ENCODE data around the gene MEG3.

DNA sequence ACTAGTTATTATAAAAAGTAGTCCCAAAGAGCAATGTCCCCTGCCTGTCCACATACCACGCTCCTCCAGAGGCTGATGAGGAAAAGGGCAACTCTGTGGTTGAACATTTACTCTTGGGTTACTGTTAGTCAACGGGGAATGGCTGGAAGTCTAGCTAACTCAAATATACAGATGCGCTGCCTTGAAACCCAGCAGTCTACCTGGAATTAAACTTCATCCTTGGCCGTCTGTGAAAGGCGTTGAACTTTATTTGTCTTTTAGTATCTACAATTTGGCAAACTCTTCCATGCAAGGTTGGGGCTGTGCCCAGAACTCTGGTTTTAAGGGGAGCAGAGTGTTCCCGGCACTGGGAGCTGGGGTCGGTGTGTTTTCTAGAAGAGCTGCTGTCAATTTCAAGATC, 3.9 kb upstream of the MEG3 start:
- TF ChIP-seq, protein P1, sequence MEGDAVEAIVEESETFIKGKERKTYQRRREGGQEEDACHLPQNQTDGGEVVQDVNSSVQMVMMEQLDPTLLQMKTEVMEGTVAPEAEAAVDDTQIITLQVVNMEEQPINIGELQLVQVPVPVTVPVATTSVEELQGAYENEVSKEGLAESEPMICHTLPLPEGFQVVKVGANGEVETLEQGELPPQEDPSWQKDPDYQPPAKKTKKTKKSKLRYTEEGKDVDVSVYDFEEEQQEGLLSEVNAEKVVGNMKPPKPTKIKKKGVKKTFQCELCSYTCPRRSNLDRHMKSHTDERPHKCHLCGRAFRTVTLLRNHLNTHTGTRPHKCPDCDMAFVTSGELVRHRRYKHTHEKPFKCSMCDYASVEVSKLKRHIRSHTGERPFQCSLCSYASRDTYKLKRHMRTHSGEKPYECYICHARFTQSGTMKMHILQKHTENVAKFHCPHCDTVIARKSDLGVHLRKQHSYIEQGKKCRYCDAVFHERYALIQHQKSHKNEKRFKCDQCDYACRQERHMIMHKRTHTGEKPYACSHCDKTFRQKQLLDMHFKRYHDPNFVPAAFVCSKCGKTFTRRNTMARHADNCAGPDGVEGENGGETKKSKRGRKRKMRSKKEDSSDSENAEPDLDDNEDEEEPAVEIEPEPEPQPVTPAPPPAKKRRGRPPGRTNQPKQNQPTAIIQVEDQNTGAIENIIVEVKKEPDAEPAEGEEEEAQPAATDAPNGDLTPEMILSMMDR (conservative IDR thresholded peaks at IDR 0.05; ENCODE audit: low read length) = no peak
- TF ChIP-seq EZH2phosphoT487 (IDR thresholded peaks at IDR 0.05; ENCODE audit: borderline replicate concordance, low read depth, low read length) = no peak

Data from OCI-LY7 (cell line).